ENCODE results near the gene VNN1. TPM values are rescaled to one million over a fixed set of nuclear protein-coding genes. Genes with fewer than 3 reads are reported as not detected.

VNN1 gene
- total RNA-seq, 1 donor from 2014 or later = 10.0 TPM

DNA sequence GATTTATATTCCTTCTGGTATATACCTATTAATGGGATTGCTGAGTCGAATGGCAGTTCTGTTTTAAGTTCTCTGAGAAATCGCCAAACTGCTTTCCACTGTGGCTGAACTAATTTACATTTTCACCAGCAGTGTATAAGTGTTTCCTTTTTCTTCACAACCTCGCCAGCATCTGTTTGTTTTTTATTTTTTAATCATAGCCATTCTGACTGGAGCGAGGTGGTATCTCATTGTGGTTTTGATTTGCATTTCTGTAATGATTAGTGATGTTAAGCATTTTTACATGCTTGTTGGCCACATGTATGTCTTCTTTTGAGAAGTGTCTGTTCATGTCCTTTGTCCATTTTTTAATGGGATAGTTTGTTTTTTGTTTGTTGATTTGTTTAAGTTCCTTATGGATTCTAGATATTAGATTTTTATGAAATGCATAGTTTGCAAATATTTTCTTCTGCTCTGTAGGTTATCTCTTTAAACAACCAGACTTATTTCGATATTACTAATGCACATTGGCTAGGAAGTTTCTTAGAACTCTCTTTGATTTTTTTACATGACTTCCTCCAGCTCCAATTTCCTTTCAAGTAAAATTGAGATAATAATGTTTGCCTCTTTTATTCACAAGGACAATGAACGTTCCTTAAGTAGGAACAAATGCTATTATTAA, 12.2 kb upstream of the VNN1 start:
- Histone ChIP-seq H3K4me1 (peaks cover 9% of the 10 kb centered on the region), H3K27ac (no peak overlapping the region), H3K4me3 (no peak overlapping the region), H3K27me3 (ENCODE audit: low read depth) (no peaks in the 10 kb centered on the region), H3K36me3 (no peaks in the 10 kb centered on the region), H3K9me3 (no peaks in the 10 kb centered on the region)
- DNase-seq (no peak), ATAC-seq (no peak)
- TF ChIP-seq, protein P1, sequence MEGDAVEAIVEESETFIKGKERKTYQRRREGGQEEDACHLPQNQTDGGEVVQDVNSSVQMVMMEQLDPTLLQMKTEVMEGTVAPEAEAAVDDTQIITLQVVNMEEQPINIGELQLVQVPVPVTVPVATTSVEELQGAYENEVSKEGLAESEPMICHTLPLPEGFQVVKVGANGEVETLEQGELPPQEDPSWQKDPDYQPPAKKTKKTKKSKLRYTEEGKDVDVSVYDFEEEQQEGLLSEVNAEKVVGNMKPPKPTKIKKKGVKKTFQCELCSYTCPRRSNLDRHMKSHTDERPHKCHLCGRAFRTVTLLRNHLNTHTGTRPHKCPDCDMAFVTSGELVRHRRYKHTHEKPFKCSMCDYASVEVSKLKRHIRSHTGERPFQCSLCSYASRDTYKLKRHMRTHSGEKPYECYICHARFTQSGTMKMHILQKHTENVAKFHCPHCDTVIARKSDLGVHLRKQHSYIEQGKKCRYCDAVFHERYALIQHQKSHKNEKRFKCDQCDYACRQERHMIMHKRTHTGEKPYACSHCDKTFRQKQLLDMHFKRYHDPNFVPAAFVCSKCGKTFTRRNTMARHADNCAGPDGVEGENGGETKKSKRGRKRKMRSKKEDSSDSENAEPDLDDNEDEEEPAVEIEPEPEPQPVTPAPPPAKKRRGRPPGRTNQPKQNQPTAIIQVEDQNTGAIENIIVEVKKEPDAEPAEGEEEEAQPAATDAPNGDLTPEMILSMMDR (IDR thresholded peaks at IDR 0.05) = no peak
- intact Hi-C loops (cut with DNase I) = no loop called here

DNA sequence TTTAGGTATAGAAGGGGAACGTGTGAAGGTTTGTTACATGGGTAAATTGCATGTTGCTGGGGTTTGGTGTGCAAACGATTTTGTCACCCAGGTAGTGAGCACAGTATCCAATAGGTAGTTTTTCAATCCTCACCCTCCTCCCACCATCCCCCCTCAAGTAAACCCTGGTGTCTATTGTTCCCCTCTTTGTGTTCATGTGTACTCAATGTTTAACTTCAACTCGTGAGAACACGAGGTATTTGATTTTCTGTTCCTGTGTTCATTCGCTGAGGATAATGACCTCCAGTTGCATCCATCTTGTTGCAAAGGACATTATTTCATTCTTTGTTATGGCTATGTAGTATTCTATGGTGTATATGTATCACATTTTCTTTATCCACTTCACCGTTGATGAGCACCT, 11.6 kb upstream of the VNN1 start:
- H3K4me1 ChIP-seq = peaks cover 3% of the 10 kb centered on the region
- ATAC-seq (no peak), DNase-seq (no peak)
- no peak overlapping the region for H3K4me3 ChIP-seq
- TF ChIP-seq, protein P1 (IDR thresholded peaks at IDR 0.05) = no peak
- H3K36me3 ChIP-seq = no peaks in the 10 kb centered on the region
- H3K27me3 ChIP-seq (ENCODE audit: low read depth) = no peaks in the 10 kb centered on the region
- intact Hi-C loops (cut with DNase I) = no loop called here
- no peak overlapping the region for H3K27ac ChIP-seq
- H3K9me3 ChIP-seq = no peaks in the 10 kb centered on the region

DNA sequence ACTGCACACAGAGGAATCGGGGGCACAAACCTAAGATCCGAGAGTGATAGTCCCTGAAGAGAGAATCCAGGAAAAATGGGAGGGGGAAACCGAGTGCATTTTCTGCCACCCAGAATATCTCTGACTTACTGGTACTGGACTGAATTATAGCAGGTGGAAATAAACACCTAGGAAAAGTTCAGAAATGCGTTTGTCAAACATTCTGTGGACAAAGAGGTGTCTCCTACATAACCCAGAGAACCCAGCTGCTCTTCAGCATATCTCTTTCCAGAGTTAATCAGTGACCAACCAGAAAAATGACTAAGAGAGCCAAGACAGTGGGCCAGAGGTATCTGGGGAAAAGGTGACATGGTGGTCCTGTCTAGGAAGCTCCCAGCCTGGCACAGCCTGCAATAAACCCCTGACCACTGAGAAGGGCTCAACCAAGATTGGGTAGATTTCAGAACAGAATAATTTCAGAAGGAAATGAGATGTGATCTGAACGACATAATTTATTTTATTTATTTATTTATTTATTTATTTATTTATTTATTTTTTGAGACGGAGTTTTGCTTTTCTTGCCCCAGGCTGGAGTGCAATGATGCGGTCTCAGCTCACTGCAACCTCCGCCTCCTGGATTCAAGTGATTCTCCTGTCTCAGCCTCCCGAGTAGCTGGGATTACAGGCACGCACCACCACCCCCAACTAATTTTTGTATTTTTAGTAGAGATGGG, 6.0 kb upstream of the VNN1 start:
- TF ChIP-seq, protein P1 (IDR thresholded peaks at IDR 0.05) = no peak
- ATAC-seq = no peak
- DNase-seq = no peak

DNA sequence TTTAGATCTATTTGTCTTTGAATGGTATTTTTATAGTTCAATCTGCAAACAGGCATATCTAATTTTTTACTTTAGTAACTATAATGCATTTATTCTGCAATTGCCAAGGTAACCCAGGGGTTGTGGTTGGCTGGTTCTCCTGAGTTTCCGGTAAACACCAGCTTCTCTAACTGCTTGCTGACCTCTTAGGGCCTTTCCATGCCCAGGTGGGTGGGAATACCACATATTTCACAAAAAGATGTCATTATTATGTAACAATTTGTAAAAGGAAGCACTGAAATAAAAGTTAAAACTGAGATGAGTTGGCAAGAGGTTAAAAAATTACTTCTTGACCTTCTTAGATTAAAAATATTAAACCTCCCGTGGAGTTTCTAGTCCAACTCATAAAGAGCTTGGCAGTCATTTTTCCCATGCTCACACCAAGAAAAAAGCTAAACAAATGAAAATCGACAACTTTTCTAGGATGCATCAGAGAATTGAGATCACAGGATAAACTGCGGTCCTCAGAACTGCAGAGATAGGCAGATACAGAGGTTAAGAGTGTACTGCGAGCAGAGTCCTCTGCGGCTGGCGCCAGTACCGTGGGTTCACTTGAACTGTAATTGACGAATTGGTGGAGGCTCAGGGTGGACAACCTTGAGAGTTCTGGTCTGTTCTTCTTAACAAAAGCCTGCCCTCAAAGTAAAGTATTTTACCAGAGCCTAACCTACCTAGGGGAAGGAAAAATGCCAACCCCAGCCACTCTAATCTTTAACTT, 2.2 kb upstream of the VNN1 start:
- intact Hi-C loops (cut with DNase I) = no loop called here
- no peaks in the 10 kb centered on the region for H3K27me3 ChIP-seq (ENCODE audit: low read depth)
- DNase-seq (no peak), ATAC-seq (no peak)
- no peak overlapping the region for H3K27ac ChIP-seq
- no peaks in the 10 kb centered on the region for H3K4me1 ChIP-seq
- H3K9me3 ChIP-seq = no peaks in the 10 kb centered on the region
- TF ChIP-seq, protein P1 (IDR thresholded peaks at IDR 0.05) = no peak
- H3K4me3 ChIP-seq = no peak overlapping the region
- no peaks in the 10 kb centered on the region for H3K36me3 ChIP-seq

More for the DNA sequence above, 6.0 kb upstream of the VNN1 start:
- no peak overlapping the region for H3K27ac ChIP-seq
- intact Hi-C loops (cut with DNase I) = no loop called here
- no peaks in the 10 kb centered on the region for H3K4me1 ChIP-seq
- H3K36me3 ChIP-seq = no peaks in the 10 kb centered on the region
- no peaks in the 10 kb centered on the region for H3K9me3 ChIP-seq
- no peaks in the 10 kb centered on the region for H3K27me3 ChIP-seq (ENCODE audit: low read depth)
- no peak overlapping the region for H3K4me3 ChIP-seq

DNA sequence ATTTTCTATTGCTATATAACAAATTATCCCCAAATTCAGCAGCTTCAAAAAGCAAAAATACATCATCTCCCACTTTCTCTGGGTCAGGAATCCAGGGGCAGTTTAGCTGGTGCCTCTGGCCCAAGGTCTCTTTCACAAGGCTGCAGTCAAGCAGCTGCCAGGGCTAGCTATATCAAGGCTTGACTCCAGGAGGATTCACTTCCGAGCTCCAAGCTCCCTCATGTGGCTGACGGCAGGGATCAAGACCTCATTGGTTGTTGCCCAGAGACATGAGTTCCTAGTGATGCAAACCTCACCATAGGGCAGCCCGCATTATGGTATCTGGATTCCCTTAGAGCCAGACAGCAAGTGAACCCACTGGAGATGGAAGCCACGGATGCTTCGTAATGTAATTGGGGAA, 1.3 kb upstream of the VNN1 start:
- H3K36me3 ChIP-seq = no peaks in the 10 kb centered on the region
- no peaks in the 10 kb centered on the region for H3K27me3 ChIP-seq (ENCODE audit: low read depth)
- peak; percentile 34 to 48 for ATAC-seq
- no peaks in the 10 kb centered on the region for H3K9me3 ChIP-seq
- TF ChIP-seq, protein P1 (IDR thresholded peaks at IDR 0.05) = no peak
- DNase-seq = no peak
- no peak overlapping the region for H3K27ac ChIP-seq
- no peak overlapping the region for H3K4me3 ChIP-seq
- H3K4me1 ChIP-seq = no peaks in the 10 kb centered on the region
- intact Hi-C loops (cut with DNase I) = no loop called here
